PC-3 (cell line): ENCODE data around the gene STATH.

Experiments used
- EZH2phosphoT487 ChIP-seq: fragments of 300-600 bp; sonication (generic); IDR thresholded peaks from 2 replicates; pipeline ENCODE4 v1.6.1; 2018; ENCODE audit warnings: mild to moderate bottlenecking, antibody characterized with exemption, low read length, borderline replicate concordance
- TF ChIP-seq, protein P1 (sequence below): fragments of 300-600 bp; sonication (generic); conservative IDR thresholded peaks from 2 replicates; pipeline ENCODE4 v1.5.1; 2017; ENCODE audit warnings: antibody characterized with exemption, low read depth, mild to moderate bottlenecking, low read length

GRCh38 chr4:70027011-70027410 is 31.2 kb downstream of the STATH start:
- TF ChIP-seq, protein P1, sequence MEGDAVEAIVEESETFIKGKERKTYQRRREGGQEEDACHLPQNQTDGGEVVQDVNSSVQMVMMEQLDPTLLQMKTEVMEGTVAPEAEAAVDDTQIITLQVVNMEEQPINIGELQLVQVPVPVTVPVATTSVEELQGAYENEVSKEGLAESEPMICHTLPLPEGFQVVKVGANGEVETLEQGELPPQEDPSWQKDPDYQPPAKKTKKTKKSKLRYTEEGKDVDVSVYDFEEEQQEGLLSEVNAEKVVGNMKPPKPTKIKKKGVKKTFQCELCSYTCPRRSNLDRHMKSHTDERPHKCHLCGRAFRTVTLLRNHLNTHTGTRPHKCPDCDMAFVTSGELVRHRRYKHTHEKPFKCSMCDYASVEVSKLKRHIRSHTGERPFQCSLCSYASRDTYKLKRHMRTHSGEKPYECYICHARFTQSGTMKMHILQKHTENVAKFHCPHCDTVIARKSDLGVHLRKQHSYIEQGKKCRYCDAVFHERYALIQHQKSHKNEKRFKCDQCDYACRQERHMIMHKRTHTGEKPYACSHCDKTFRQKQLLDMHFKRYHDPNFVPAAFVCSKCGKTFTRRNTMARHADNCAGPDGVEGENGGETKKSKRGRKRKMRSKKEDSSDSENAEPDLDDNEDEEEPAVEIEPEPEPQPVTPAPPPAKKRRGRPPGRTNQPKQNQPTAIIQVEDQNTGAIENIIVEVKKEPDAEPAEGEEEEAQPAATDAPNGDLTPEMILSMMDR = no peak
- TF ChIP-seq EZH2phosphoT487 = no peak
